Panc1 (cell line): ENCODE results near the gene PEAR1. TPM values are rescaled to one million over a fixed set of nuclear protein-coding genes. Genes with fewer than 3 reads are reported as not detected.
A peak's percentile ranks its signal among the peaks of the same experiment; 100 is the strongest.

Experiments
- ATAC-seq: fragments of 200-7000 bp; cut with Tn5 transposase; 2 replicates; pipeline ENCODE4 v1.9.1; 2020; ENCODE audit warnings: mild to moderate bottlenecking, moderate library complexity
- BruUV-seq: library from RNA; stranded (reverse); fragments of 400-500 nt; replicated peaks from 2 replicates; lab custom pipeline; 2021; lab: Mats Ljungman, UMichigan
- CTCF ChIA-PET: fragments of 300-600 bp; sonication (Branson Sonifier 250); formaldehyde crosslinking; loops from one replicate; lab custom pipeline; 2022; ENCODE audit warnings: antibody characterized with exemption; lab: Charles Lee
- POLR2A ChIA-PET: fragments of 300-600 bp; sonication (Branson Sonifier 250); formaldehyde crosslinking; loops from one replicate; lab custom pipeline; 2022; ENCODE audit warnings: antibody characterized with exemption; lab: Charles Lee
- DNase-seq: peaks from one replicate; pipeline ENCODE4 v3.0.0-alpha.2; 2010; ENCODE audit warnings: low read depth, low spot score
- H3K27ac ChIP-seq: 2 replicates; pipeline ENCODE4 v1.5.1; 2011; ENCODE audit warnings: mild to moderate bottlenecking, low read length, inconsistent platforms
- H3K27me3 ChIP-seq: fragments of 200-500 bp; sonication (Bioruptor generic); 2 replicates; pipeline ENCODE4 v1.6.0; 2014; ENCODE audit warnings: low read length, inconsistent platforms; ENCODE audit not compliant: control insufficient read depth, insufficient read depth
- H3K36me3 ChIP-seq: fragments of 200-500 bp; sonication (Bioruptor generic); 2 replicates; pipeline ENCODE4 v1.5.1; 2014; ENCODE audit warnings: inconsistent platforms, mild to moderate bottlenecking, low read length, moderate library complexity; ENCODE audit not compliant: control insufficient read depth, insufficient read depth
- H3K4me1 ChIP-seq: 2 replicates; pipeline ENCODE4 v1.5.1; 2011; ENCODE audit warnings: inconsistent platforms, mild to moderate bottlenecking, low read length, moderate library complexity; ENCODE audit not compliant: control insufficient read depth, insufficient read depth
- H3K4me3 ChIP-seq, 2 experiments: 2 replicates each; pipeline ENCODE4 v1.5.1; 2011 to 2012; ENCODE audit warnings: low read depth in 2 of 2, low read length in 2 of 2, mild to moderate bottlenecking in 2 of 2, inconsistent platforms in 1 of 2, moderate library complexity in 1 of 2
- H3K9me3 ChIP-seq: fragments of 200-500 bp; sonication (Bioruptor generic); 2 replicates; pipeline ENCODE4 v1.5.1; 2014; ENCODE audit warnings: low read depth, mild to moderate bottlenecking, inconsistent platforms, low read length, moderate library complexity; ENCODE audit not compliant: control insufficient read depth, insufficient read depth
- CTCF ChIP-seq: fragments of 450-650 bp; IDR thresholded peaks from 2 replicates; pipeline ENCODE4 v1.5.1; 2017; ENCODE audit warnings: mild to moderate bottlenecking
- POLR2AphosphoS5 ChIP-seq: IDR thresholded peaks from 2 replicates; pipeline ENCODE4 v1.6.1; 2012; ENCODE audit warnings: mild to moderate bottlenecking, low read depth, low read length, moderate library complexity
- REST ChIP-seq, 2 experiments: IDR thresholded peaks; 2 replicates each; pipeline ENCODE4 v1.6.1; 2011 to 2012; ENCODE audit warnings: low read depth in 2 of 2, control low read depth in 1 of 2, low read length in 1 of 2, mild to moderate bottlenecking in 1 of 2, moderate library complexity in 1 of 2; ENCODE audit not compliant: insufficient read depth in 1 of 2
- SIN3A ChIP-seq: IDR thresholded peaks from 2 replicates; pipeline ENCODE4 v1.6.1; 2012; ENCODE audit warnings: low read depth, mild to moderate bottlenecking, low read length, moderate library complexity, borderline replicate concordance; ENCODE audit not compliant: insufficient read depth
- TCF7L2 ChIP-seq: IDR thresholded peaks from 2 replicates; pipeline ENCODE4 v1.6.1; 2011; ENCODE audit warnings: mild to moderate bottlenecking, low read depth, low read length, inconsistent platforms
- in situ Hi-C: cut with HindIII; loops from 2 replicates; pipeline ENCODE4 v1.10.0; 2016; ENCODE audit warnings: low sequenced_read_pairs, low pct_unique_long_range_greater_than_20kb
- intact Hi-C: fragments of 100-400 bp; cut with micrococcal nuclease; formaldehyde crosslinking; loops from one replicate; pipeline ENCODE4 v1.10.0; 2022; ENCODE audit not compliant: unreplicated experiment
- total RNA-seq: library from RNA; stranded (reverse); gene quantifications from one replicate; pipeline ENCODE4 v1.2.1, GENCODE V29; 2021; ENCODE audit not compliant: unreplicated experiment

PEAR1 gene
- total RNA-seq, 1 experiment from 2014 or later, result 16.1 TPM

DNA sequence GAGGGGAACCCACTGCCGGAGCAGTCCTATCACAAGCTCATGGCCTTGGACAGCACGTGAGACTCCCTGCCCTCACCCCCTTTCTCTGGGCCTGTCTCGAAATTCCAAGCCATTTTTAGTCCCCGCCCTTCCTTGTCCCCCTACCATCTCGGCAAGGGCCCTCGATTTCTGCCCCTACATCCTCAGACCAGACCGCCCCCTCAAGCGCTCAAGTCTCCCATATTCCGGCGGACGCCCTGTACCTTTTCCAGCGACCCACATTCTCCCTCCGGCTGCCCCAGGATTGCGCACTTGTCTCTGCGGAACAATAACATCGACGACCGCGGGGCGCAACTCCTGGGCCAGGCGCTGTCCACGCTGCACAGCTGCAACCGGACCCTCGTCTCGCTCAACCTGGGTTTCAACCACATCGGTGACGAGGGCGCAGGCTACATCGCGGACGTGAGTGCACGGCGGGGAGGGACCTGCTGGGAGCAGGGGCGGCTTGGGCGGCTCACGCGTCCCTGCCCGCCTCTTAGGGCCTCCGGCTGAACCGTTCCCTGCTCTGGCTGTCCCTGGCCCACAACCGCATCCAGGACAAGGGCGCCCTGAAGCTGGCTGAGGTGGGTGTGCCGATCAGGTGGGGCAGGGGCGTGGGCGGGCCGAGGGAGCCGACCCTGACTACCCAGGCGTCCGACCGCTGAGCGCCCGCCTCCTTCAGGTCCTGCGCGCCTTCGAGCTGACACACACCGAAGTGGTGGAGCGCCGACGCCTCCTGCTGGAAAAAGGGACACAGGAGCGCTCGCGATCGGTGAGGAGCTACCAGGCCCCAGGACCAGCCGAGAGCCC, 33.9 kb downstream of the PEAR1 start:
- Histone ChIP-seq H3K36me3 (no peaks in the 10 kb centered on the region), H3K27ac (peak overlapping the region; percentile 44; the same call in 1 of the 2 replicates), H3K9me3 (no peaks in the 10 kb centered on the region), H3K27me3 (no peaks in the 10 kb centered on the region), H3K4me1 (peaks cover 3% of the 10 kb centered on the region; the same call in 1 of the 2 replicates), H3K4me3 (peak overlapping the region; percentile 50 to 60)
- no TSS peak for BruUV-seq
- intact Hi-C loops (loop anchor here (10.0 kb wide), 1 partner anchor 73 kb away; the partner anchor contains the start of gene INSRR), in situ Hi-C loops (no loop called here)
- TF ChIP-seq CTCF, result peak; percentile 97
- TF ChIP-seq POLR2AphosphoS5, result no peak
- TF ChIP-seq REST (IDR thresholded peaks at IDR 0.05; ENCODE audit: insufficient read depth in 1 of 2, low read depth in 2 of 2, low read length in 1 of 2), result peak in 1 of 2 experiments; percentile 61; a peak in 1 of 4 replicates
- POLR2A ChIA-PET, result no interaction called here
- DNase-seq (peak; percentile 39), ATAC-seq (peak; percentile 93)
- CTCF ChIA-PET, result interaction anchor here (0.6 to 1.6 kb wide), 12 partner anchors 15 to 246 kb away, joined by 3 to 11 read pairs (median 5); no protein-coding TSS in a partner anchor

DNA sequence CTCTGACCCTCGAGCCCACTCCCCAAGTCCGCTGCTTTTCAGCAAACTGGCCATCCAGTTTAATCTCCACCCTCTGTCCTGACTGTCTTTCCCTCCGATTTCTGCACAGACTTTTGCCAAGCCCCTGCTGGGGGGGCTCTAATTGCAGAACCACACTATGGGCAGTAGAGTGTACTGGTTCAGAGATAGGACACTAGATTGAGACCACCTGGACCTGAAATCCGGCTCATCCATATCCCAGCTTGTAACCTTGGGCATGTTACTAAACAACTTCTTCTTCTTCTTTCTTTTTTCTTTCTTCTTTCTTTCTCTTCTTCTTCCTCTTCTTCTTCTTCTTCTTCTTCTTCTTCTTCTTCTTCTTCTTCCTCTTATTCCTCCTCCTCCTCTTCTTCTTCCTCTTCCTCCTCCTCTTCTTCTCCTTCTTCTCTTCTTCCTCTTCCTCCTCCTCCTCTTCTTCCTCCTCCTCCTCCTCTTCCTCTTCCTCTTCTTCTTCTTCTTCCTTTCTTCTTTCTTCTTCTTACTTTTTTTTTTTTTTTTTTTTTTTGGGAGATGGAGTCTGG, 34.6 kb downstream of the PEAR1 start:
- no TSS peak for BruUV-seq
- ATAC-seq, result peak; percentile 37

More for the DNA sequence above, 34.6 kb downstream of the PEAR1 start:
- DNase-seq, result no peak
- Histone ChIP-seq H3K36me3 (no peaks in the 10 kb centered on the region), H3K4me1 (peaks cover 3% of the 10 kb centered on the region; the same call in 1 of the 2 replicates), H3K27me3 (no peaks in the 10 kb centered on the region), H3K9me3 (no peaks in the 10 kb centered on the region), H3K27ac (no peak overlapping the region; the same call in 1 of the 2 replicates), H3K4me3 (peak overlapping the region; percentile 50 to 60)
- in situ Hi-C loops, result no loop called here
- intact Hi-C loops, result loop anchor here (10.0 kb wide), 1 partner anchor 73 kb away; the partner anchor contains the start of gene INSRR
- POLR2A ChIA-PET, result no interaction called here
- CTCF ChIA-PET, result interaction anchor here (0.6 to 1.6 kb wide), 13 partner anchors 16 to 246 kb away, joined by 3 to 11 read pairs (median 5); no protein-coding TSS in a partner anchor
- TF ChIP-seq POLR2AphosphoS5 (no peak), TCF7L2 (no peak), CTCF (no peak; the same call in 1 of the 2 replicates), REST (IDR thresholded peaks at IDR 0.05; ENCODE audit: insufficient read depth in 1 of 2, low read depth in 2 of 2, low read length in 1 of 2) (no peak), SIN3A (no peak)
